GM18507 (cell line): ENCODE results near the gene SLC6A5.
"Not testable (repeated sequence)": the region's sequence is repeated elsewhere in the genome, so short reads cannot be mapped to it uniquely, and the experiment has no call there.

ENCODE experiments used
- DNase-seq: peaks from one replicate; pipeline ENCODE4 v3.0.0; 2011; ENCODE audit warnings: low read depth; ENCODE audit not compliant: insufficient read length; ENCODE audit errors: extremely low spot score
- FAIRE-seq: peaks from 2 replicates; lab custom pipeline; 2011; peaks lifted over from hg19 to GRCh38; lab: Jason Lieb, UNC

The SLC6A5 gene

GRCh38 chr11:20599221-20600019 lies at the start of gene SLC6A5:
TSS of gene SLC6A5 (plus strand) at chr11:20599608. CDS start at chr11:20599673, 65 bp downstream.
- no peak for FAIRE-seq
- no peak for DNase-seq

- FAIRE-seq, result no peak
- DNase-seq, result no peak
These were observed 48.3 kb upstream of the SLC6A5 start for GRCh38 chr11:20551096-20551495.

- FAIRE-seq (no peak), DNase-seq (no peak)
These were observed 43.6 kb upstream of the SLC6A5 start for GRCh38 chr11:20555783-20556182.

- not testable (repeated sequence) for FAIRE-seq
These were observed 43.0 kb upstream of the SLC6A5 start for GRCh38 chr11:20556396-20556795.

GRCh38 chr11:20558741-20559140 lies 40.7 kb upstream of the SLC6A5 start:
- no peak for FAIRE-seq
- no peak for DNase-seq

More at GRCh38 chr11:20556396-20556795, 43.0 kb upstream of the SLC6A5 start:
- not testable (repeated sequence) for DNase-seq

- no peak for DNase-seq
- no peak for FAIRE-seq
These were observed 39.7 kb upstream of the SLC6A5 start for GRCh38 chr11:20559523-20560300.

GRCh38 chr11:20561915-20562314 lies 37.5 kb upstream of the SLC6A5 start:
- FAIRE-seq (no peak), DNase-seq (no peak)

GRCh38 chr11:20563866-20564265 lies 35.5 kb upstream of the SLC6A5 start:
- no peak for DNase-seq
- no peak for FAIRE-seq

GRCh38 chr11:20564846-20565635 lies 34.4 kb upstream of the SLC6A5 start:
- no peak for DNase-seq
- FAIRE-seq, result no peak

- FAIRE-seq, DNase-seq: not testable (repeated sequence)
These were observed 33.3 kb upstream of the SLC6A5 start for GRCh38 chr11:20566115-20566514.

- no peak for FAIRE-seq
- no peak for DNase-seq
These were observed 32.6 kb upstream of the SLC6A5 start for GRCh38 chr11:20566591-20567434.

- DNase-seq, FAIRE-seq: not testable (repeated sequence)
These were observed 19.7 kb upstream of the SLC6A5 start for GRCh38 chr11:20579725-20580124.

- FAIRE-seq (no peak), DNase-seq (no peak)
These were observed 16.2 kb upstream of the SLC6A5 start for GRCh38 chr11:20583201-20583600.

- DNase-seq, result no peak
- no peak for FAIRE-seq
These were observed 15.2 kb upstream of the SLC6A5 start for GRCh38 chr11:20584093-20584774.

- FAIRE-seq (no peak), DNase-seq (no peak)
These were observed 9.6 kb upstream of the SLC6A5 start for GRCh38 chr11:20589796-20590195.

GRCh38 chr11:20590381-20590780 lies 9.0 kb upstream of the SLC6A5 start:
- FAIRE-seq, result no peak
- no peak for DNase-seq

GRCh38 chr11:20592741-20593140 lies 6.7 kb upstream of the SLC6A5 start:
- DNase-seq (no peak), FAIRE-seq (no peak)

- no peak for DNase-seq
- no peak for FAIRE-seq
These were observed 4.9 kb upstream of the SLC6A5 start for GRCh38 chr11:20594274-20595061.
